Rectal smooth muscle tissue (tissue), 1 donor: ENCODE data around the gene GFPT2.

Experiments used
- H3K27ac ChIP-seq: one replicate; pipeline ENCODE4 v1.7.0; 2013; ENCODE audit warnings: low read depth, low read length, inconsistent platforms
- H3K27me3 ChIP-seq: one replicate; pipeline ENCODE4 v1.7.0; 2013; ENCODE audit warnings: low read length; ENCODE audit not compliant: control insufficient read depth, insufficient read depth
- H3K36me3 ChIP-seq: one replicate; pipeline ENCODE4 v1.7.0; 2013; ENCODE audit warnings: low read length; ENCODE audit not compliant: control insufficient read depth, insufficient read depth
- H3K4me1 ChIP-seq: one replicate; pipeline ENCODE4 v1.7.0; 2013; ENCODE audit warnings: low read length; ENCODE audit not compliant: control insufficient read depth, insufficient read depth
- H3K4me3 ChIP-seq: one replicate; pipeline ENCODE4 v1.7.0; 2013; ENCODE audit warnings: low read length
- H3K9ac ChIP-seq: one replicate; pipeline ENCODE4 v1.7.0; 2013; ENCODE audit warnings: low read length

GFPT2 gene

GRCh38 chr5:180353048-180353979, at the start of gene GFPT2:
TSS of gene GFPT2 (minus strand) at chr5:180353336. CDS start at chr5:180353217, 119 bp downstream.
- no peaks in the 10 kb centered on the region for H3K36me3 ChIP-seq
- peaks cover 3% of the 10 kb centered on the region for H3K4me1 ChIP-seq
- H3K4me3 ChIP-seq, result peak within 1 kb of the TSS; percentile 72
- H3K27me3 ChIP-seq, result peaks cover 11% of the 10 kb centered on the region
- no peak within 1 kb of the TSS for H3K9ac ChIP-seq
- peak within 1 kb of the TSS; percentile 77 for H3K27ac ChIP-seq

GRCh38 chr5:180402716-180403115, 49.6 kb upstream of the GFPT2 start:
- Histone ChIP-seq H3K4me3 (no peak overlapping the region), H3K36me3 (no peaks in the 10 kb centered on the region), H3K9ac (no peak overlapping the region), H3K27ac (no peak overlapping the region), H3K4me1 (no peaks in the 10 kb centered on the region), H3K27me3 (no peaks in the 10 kb centered on the region)

- Histone ChIP-seq H3K36me3 (no peaks in the 10 kb centered on the region), H3K4me1 (no peaks in the 10 kb centered on the region), H3K27ac (no peak overlapping the region), H3K4me3 (no peak overlapping the region), H3K27me3 (no peaks in the 10 kb centered on the region), H3K9ac (no peak overlapping the region)
These were observed 48.2 kb upstream of the GFPT2 start for GRCh38 chr5:180401229-180401907.

GRCh38 chr5:180400416-180400815, 47.3 kb upstream of the GFPT2 start:
- no peak overlapping the region for H3K4me3 ChIP-seq
- no peaks in the 10 kb centered on the region for H3K36me3 ChIP-seq
- no peaks in the 10 kb centered on the region for H3K4me1 ChIP-seq
- H3K27ac ChIP-seq, result no peak overlapping the region
- no peak overlapping the region for H3K9ac ChIP-seq
- H3K27me3 ChIP-seq, result no peaks in the 10 kb centered on the region

- H3K4me3 ChIP-seq, result no peak overlapping the region
- H3K9ac ChIP-seq, result no peak overlapping the region
- H3K27ac ChIP-seq, result no peak overlapping the region
- no peaks in the 10 kb centered on the region for H3K27me3 ChIP-seq
- no peaks in the 10 kb centered on the region for H3K36me3 ChIP-seq
- no peaks in the 10 kb centered on the region for H3K4me1 ChIP-seq
These were observed 46.5 kb upstream of the GFPT2 start for GRCh38 chr5:180399401-180400215.

GRCh38 chr5:180396926-180397325, 43.8 kb upstream of the GFPT2 start:
- Histone ChIP-seq H3K27ac (no peak overlapping the region), H3K4me3 (no peak overlapping the region), H3K9ac (no peak overlapping the region), H3K4me1 (no peaks in the 10 kb centered on the region), H3K27me3 (no peaks in the 10 kb centered on the region), H3K36me3 (no peaks in the 10 kb centered on the region)

- Histone ChIP-seq H3K27me3 (no peaks in the 10 kb centered on the region), H3K27ac (no peak overlapping the region), H3K4me1 (no peaks in the 10 kb centered on the region)
These were observed 42.6 kb upstream of the GFPT2 start for GRCh38 chr5:180395540-180396274.

GRCh38 chr5:180394031-180394636, 41.0 kb upstream of the GFPT2 start:
- Histone ChIP-seq H3K4me3 (no peak overlapping the region), H3K36me3 (no peaks in the 10 kb centered on the region), H3K27me3 (no peaks in the 10 kb centered on the region), H3K27ac (no peak overlapping the region), H3K9ac (no peak overlapping the region), H3K4me1 (no peaks in the 10 kb centered on the region)

More at GRCh38 chr5:180395540-180396274, 42.6 kb upstream of the GFPT2 start:
- no peak overlapping the region for H3K4me3 ChIP-seq
- no peaks in the 10 kb centered on the region for H3K36me3 ChIP-seq
- no peak overlapping the region for H3K9ac ChIP-seq

GRCh38 chr5:180391276-180391675, 38.1 kb upstream of the GFPT2 start:
- H3K27me3 ChIP-seq, result no peaks in the 10 kb centered on the region
- H3K27ac ChIP-seq, result no peak overlapping the region
- H3K36me3 ChIP-seq, result no peaks in the 10 kb centered on the region
- no peaks in the 10 kb centered on the region for H3K4me1 ChIP-seq
- no peak overlapping the region for H3K9ac ChIP-seq
- H3K4me3 ChIP-seq, result no peak overlapping the region

- Histone ChIP-seq H3K27me3 (no peaks in the 10 kb centered on the region), H3K9ac (no peak overlapping the region), H3K4me3 (no peak overlapping the region), H3K27ac (no peak overlapping the region), H3K4me1 (no peaks in the 10 kb centered on the region), H3K36me3 (no peaks in the 10 kb centered on the region)
These were observed 37.5 kb upstream of the GFPT2 start for GRCh38 chr5:180390441-180391190.
